Esophagus squamous epithelium (tissue), 5 donors: ENCODE data around the gene RASSF7. TPM values are rescaled to one million over a fixed set of nuclear protein-coding genes. Genes with fewer than 3 reads are reported as not detected.
A peak's percentile ranks its signal among the peaks of the same experiment; 100 is the strongest.

Experiments
- DNase-seq: peaks from one replicate; lab custom pipeline; 2025; lab: John Stamatoyannopoulos, UW
- H3K27ac ChIP-seq, 4 donors: fragments of 200-600 bp; sonication (generic); one replicate each; pipeline ENCODE4 v1.5.1; 2016 to 2019; ENCODE audit warnings: mild to moderate bottlenecking in 1 of 4
- H3K27me3 ChIP-seq, 4 donors: fragments of 200-600 bp; sonication (generic); 1 replicate in 3 of 4; 2 replicates in 1 of 4; pipeline versions ENCODE4 v1.5.1 to v1.6.0; 2017 to 2021; ENCODE audit warnings: antibody characterized with exemption in 1 of 4
- H3K36me3 ChIP-seq, 3 donors: fragments of 200-600 bp; sonication (generic); one replicate each; pipeline ENCODE4 v1.5.1; 2016 to 2019
- H3K4me1 ChIP-seq, 3 donors: fragments of 200-600 bp; sonication (generic); one replicate each; pipeline ENCODE4 v1.5.1; 2017 to 2019
- H3K4me3 ChIP-seq, 4 donors: fragments of 200-600 bp; sonication (generic); 1 replicate in 3 of 4; 2 replicates in 1 of 4; pipeline ENCODE4 v1.5.1; 2016 to 2019; ENCODE audit warnings: mild to moderate bottlenecking in 2 of 4, moderate library complexity in 1 of 4
- H3K9me3 ChIP-seq, 3 donors: fragments of 200-600 bp; sonication (generic); one replicate each; pipeline ENCODE4 v1.5.1; 2016 to 2019
- CTCF ChIP-seq, 6 experiments: fragments of 450-650 bp in 4 of 6; fragments of 200-600 bp in 2 of 6; sonication (generic) in 2 of 6; IDR thresholded peaks; one replicate each; pipeline ENCODE4 v1.5.1; 2016 to 2019; ENCODE audit warnings: antibody characterized with exemption in 6 of 6, mild to moderate bottlenecking in 4 of 6, moderate library complexity in 4 of 6
- POLR2A ChIP-seq, 4 donors: fragments of 450-650 bp; IDR thresholded peaks; one replicate each; pipeline ENCODE4 v1.6.1; 2017; ENCODE audit warnings: antibody characterized with exemption in 4 of 4, mild to moderate bottlenecking in 4 of 4, moderate library complexity in 3 of 4
- WGBS, 2 donors: methylation state at CpG; one replicate each; pipeline ENCODE4 v1.1.5; 2018; 5-methylcytosine and 5-hydroxymethylcytosine counted together
- intact Hi-C: fragments of 100-400 bp; cut with DNase I; formaldehyde crosslinking; loops from one replicate; pipeline ENCODE4 v1.15.0; 2022
- total RNA-seq, 4 donors: library from RNA; depleted of rRNA; stranded (reverse); fragments of >200 nt; gene quantifications; one replicate each; pipeline ENCODE4 v1.1.0, GENCODE V29; 2016
- donor health status: DM: yes; HTN: yes; CAD: no.

The RASSF7 gene
- total RNA-seq, 4 donors from 2014 or later: 35.7 to 54.0 (median 44.4) TPM

GRCh38 chr11:577611-577894, 16.8 kb downstream of the RASSF7 start:
- H3K4me3 ChIP-seq: peak overlapping the region; percentile 73 to 97 (median 82)
- no peaks in the 10 kb centered on the region for H3K9me3 ChIP-seq
- H3K4me1 ChIP-seq: peaks cover 41 to 64% (median 43%) of the 10 kb centered on the region in 3 donors
- TF ChIP-seq POLR2A (IDR thresholded peaks at IDR 0.05): no peak
- TF ChIP-seq CTCF (IDR thresholded peaks at IDR 0.05): no peak
- H3K27ac ChIP-seq: peak overlapping the region; percentile 94 to 99 (median 96)
- intact Hi-C loops: loop anchor here (5.0 kb wide), 1 partner anchor 35 kb away; no protein-coding TSS in a partner anchor
- H3K27me3 ChIP-seq: peaks cover 0 to 9% (median 0%) of the 10 kb centered on the region in 4 donors
- H3K36me3 ChIP-seq: peaks cover 0 to 14% (median 10%) of the 10 kb centered on the region in 3 donors
- 39 to 41% methylated on average over 6 of the region's 6 CpGs for WGBS, 2 donors
- DNase-seq: no peak

GRCh38 chr11:578276-579035, 17.7 kb downstream of the RASSF7 start:
- DNase-seq: no peak

GRCh38 chr11:579830-580601, 19.2 kb downstream of the RASSF7 start:
- TF ChIP-seq CTCF (IDR thresholded peaks at IDR 0.05): no peak
- no peak for TF ChIP-seq POLR2A (IDR thresholded peaks at IDR 0.05)
- Histone ChIP-seq H3K4me3 (no peak overlapping the region), H3K4me1 (peaks cover 34 to 54% (median 38%) of the 10 kb centered on the region in 3 donors), H3K27ac (peak overlapping the region in 1 of 4 donors; percentile 99), H3K9me3 (no peaks in the 10 kb centered on the region), H3K36me3 (peaks cover 10 to 39% (median 31%) of the 10 kb centered on the region in 3 donors), H3K27me3 (peaks cover 0 to 3% (median 0%) of the 10 kb centered on the region in 4 donors)
- intact Hi-C loops: loop anchor here (5.0 kb wide), 1 partner anchor 32 kb away; no protein-coding TSS in a partner anchor
- DNase-seq: no peak
- WGBS, 2 donors: 75 to 82% methylated on average over 11 to 13 of the region's 20 CpGs

More at GRCh38 chr11:578276-579035, 17.7 kb downstream of the RASSF7 start:
- H3K27ac ChIP-seq: peak overlapping the region; percentile 63 to 99 (median 95)
- TF ChIP-seq POLR2A (IDR thresholded peaks at IDR 0.05): no peak
- no peak for TF ChIP-seq CTCF (IDR thresholded peaks at IDR 0.05)
- H3K36me3 ChIP-seq: peaks cover 3 to 23% (median 19%) of the 10 kb centered on the region in 3 donors
- no peaks in the 10 kb centered on the region for H3K9me3 ChIP-seq
- WGBS, 2 donors: 32 to 57% methylated on average over 17 to 21 of the region's 21 CpGs
- peak overlapping the region in 2 of 4 donors; percentile 87 to 97 for H3K4me3 ChIP-seq
- H3K27me3 ChIP-seq: peaks cover 0 to 9% (median 0%) of the 10 kb centered on the region in 4 donors
- peaks cover 41 to 64% (median 43%) of the 10 kb centered on the region in 3 donors for H3K4me1 ChIP-seq
- intact Hi-C loops: loop anchor here (5.0 kb wide), 1 partner anchor 34 kb away; no protein-coding TSS in a partner anchor

GRCh38 chr11:581342-581741, 20.6 kb downstream of the RASSF7 start:
- TF ChIP-seq POLR2A (IDR thresholded peaks at IDR 0.05) (no peak), CTCF (IDR thresholded peaks at IDR 0.05) (no peak)
- no peak overlapping the region for H3K4me3 ChIP-seq
- DNase-seq: no peak
- H3K27me3 ChIP-seq: no peaks in the 10 kb centered on the region
- no peak overlapping the region for H3K27ac ChIP-seq
- 82 to 85% methylated on average over 9 of the region's 14 CpGs for WGBS, 2 donors
- intact Hi-C loops: no loop called here
- peaks cover 32 to 48% (median 33%) of the 10 kb centered on the region in 3 donors for H3K4me1 ChIP-seq
- H3K36me3 ChIP-seq: peaks cover 10 to 51% (median 40%) of the 10 kb centered on the region in 3 donors
- no peaks in the 10 kb centered on the region for H3K9me3 ChIP-seq
